Measurements from ENCODE around the gene SPEM1. TPM values are rescaled to one million over a fixed set of nuclear protein-coding genes. Genes with fewer than 3 reads are reported as not detected.

SPEM1 gene
- total and polyA plus RNA-seq, 2 donors (not counting 1 experiment from before 2014, with no cell fraction given): not detected

- 91% methylated on average over 10 of the region's 10 CpGs for WGBS (ENCODE audit: insufficient coverage)
- peaks cover 4% of the 10 kb centered on the region for H3K27me3 Mint-ChIP-seq
- CTCF ChIA-PET: no interaction called here
- Histone ChIP-seq H3K4me2 (replicated peaks; ENCODE audit: low read depth, low read length, poor library complexity, severe bottlenecking) (no peak overlapping the region), H3K4me1 (ENCODE audit: control insufficient read depth in 2 of 2, insufficient read depth in 2 of 2, low read length in 2 of 2) (no peaks in the 10 kb centered on the region), H3K36me3 (replicated peaks in 1 of 2; ENCODE audit: control extremely low read depth in 1 of 2, control insufficient read depth in 1 of 2, extremely low read depth in 1 of 2, insufficient read depth in 2 of 2, low read length in 1 of 2) (no peaks in the 10 kb centered on the region), H4K20me1 (ENCODE audit: control insufficient read depth, insufficient read depth, low read length, poor library complexity, severe bottlenecking) (no peaks in the 10 kb centered on the region), H3K4me3 (ENCODE audit: control extremely low read depth in 1 of 5, extremely low read depth in 1 of 5, insufficient read depth in 1 of 5, low read depth in 2 of 5, low read length in 4 of 5) (no peak overlapping the region), H3K9ac (ENCODE audit: low read length) (no peak overlapping the region), H3K27me3 (replicated peaks in 1 of 4; ENCODE audit: control extremely low read depth in 1 of 4, control insufficient read depth in 3 of 4, insufficient read depth in 4 of 4, low read length in 3 of 4) (peaks cover 0 to 3% (median 0%) of the 10 kb centered on the region in 4 experiments), H3K9me3 (ENCODE audit: control extremely low read depth in 1 of 3, control insufficient read depth in 2 of 3, insufficient read depth in 1 of 3, low read length in 2 of 3) (no peaks in the 10 kb centered on the region), H3K79me2 (ENCODE audit: control insufficient read depth, insufficient read depth, low read length) (no peaks in the 10 kb centered on the region), H3K27ac (ENCODE audit: low read length in 2 of 2) (no peak overlapping the region), H2AFZ (ENCODE audit: insufficient read depth, low read depth, low read length, poor library complexity, severe bottlenecking) (no peak overlapping the region)
- no peak overlapping the region for H3K4me3 Mint-ChIP-seq
- POLR2A ChIA-PET: interaction anchor here (0.7 kb wide), 1 partner anchor 14 kb away, joined by 4 read pairs; no protein-coding TSS in a partner anchor
- TF ChIP-seq CTCF (IDR thresholded peaks at IDR 0.05) (no peak), EZH2 (IDR thresholded peaks at IDR 0.05; ENCODE audit: borderline replicate concordance, insufficient read depth, low read depth, low read length, poor library complexity, severe bottlenecking) (no peak)
- intact Hi-C loops (cut with micrococcal nuclease): no loop called here
- no peak overlapping the region for H3K27ac Mint-ChIP-seq
- DNase-seq: no peak
- H3K9me3 Mint-ChIP-seq (ENCODE audit: insufficient read depth): no peaks in the 10 kb centered on the region
- H3K4me1 Mint-ChIP-seq: no peaks in the 10 kb centered on the region
- ATAC-seq (ENCODE audit: low read depth): no peak
Observed at GRCh38 chr17:7429722-7430121, 9.6 kb downstream of the SPEM1 start.

GRCh38 chr17:7431231-7431630 is 11.1 kb downstream of the SPEM1 start:
- Histone ChIP-seq H3K36me3 (replicated peaks in 1 of 2; ENCODE audit: control extremely low read depth in 1 of 2, control insufficient read depth in 1 of 2, extremely low read depth in 1 of 2, insufficient read depth in 2 of 2, low read length in 1 of 2) (no peaks in the 10 kb centered on the region), H4K20me1 (ENCODE audit: control insufficient read depth, insufficient read depth, low read length, poor library complexity, severe bottlenecking) (peaks cover 3% of the 10 kb centered on the region), H3K9me3 (ENCODE audit: control extremely low read depth in 1 of 3, control insufficient read depth in 2 of 3, insufficient read depth in 1 of 3, low read length in 2 of 3) (peaks cover 0 to 3% (median 0%) of the 10 kb centered on the region in 3 donors), H3K4me2 (replicated peaks; ENCODE audit: low read depth, low read length, poor library complexity, severe bottlenecking) (no peak overlapping the region), H3K27ac (ENCODE audit: low read length in 2 of 2) (no peak overlapping the region), H3K4me3 (ENCODE audit: control extremely low read depth in 1 of 5, extremely low read depth in 1 of 5, insufficient read depth in 1 of 5, low read depth in 2 of 5, low read length in 4 of 5) (no peak overlapping the region), H3K4me1 (ENCODE audit: control insufficient read depth in 2 of 2, insufficient read depth in 2 of 2, low read length in 2 of 2) (peaks cover 2 to 7% of the 10 kb centered on the region in 2 donors), H3K79me2 (ENCODE audit: control insufficient read depth, insufficient read depth, low read length) (peaks cover 3% of the 10 kb centered on the region), H2AFZ (ENCODE audit: insufficient read depth, low read depth, low read length, poor library complexity, severe bottlenecking) (no peak overlapping the region), H3K9ac (ENCODE audit: low read length) (no peak overlapping the region), H3K27me3 (replicated peaks in 1 of 4; ENCODE audit: control extremely low read depth in 1 of 4, control insufficient read depth in 3 of 4, insufficient read depth in 4 of 4, low read length in 3 of 4) (no peaks in the 10 kb centered on the region)
- 78% methylated on average over 1 of the region's 1 CpG for WGBS (ENCODE audit: insufficient coverage)
- H3K4me1 Mint-ChIP-seq: peaks cover 10% of the 10 kb centered on the region
- ATAC-seq (ENCODE audit: low read depth) (no peak), DNase-seq (no peak)
- H3K9me3 Mint-ChIP-seq (ENCODE audit: insufficient read depth): no peaks in the 10 kb centered on the region
- no peak overlapping the region for H3K27ac Mint-ChIP-seq
- TF ChIP-seq CTCF (IDR thresholded peaks at IDR 0.05): no peak
- TF ChIP-seq EZH2 (IDR thresholded peaks at IDR 0.05; ENCODE audit: borderline replicate concordance, insufficient read depth, low read depth, low read length, poor library complexity, severe bottlenecking): no peak
- peaks cover under 1% of the 10 kb centered on the region for H3K27me3 Mint-ChIP-seq
- ChIA-PET CTCF (no interaction called here), POLR2A (interaction anchor here (0.5 kb wide), 1 partner anchor 50 kb away, joined by 5 read pairs; the partner anchor contains the start of gene SLC35G6)
- no peak overlapping the region for H3K4me3 Mint-ChIP-seq
- intact Hi-C loops (cut with micrococcal nuclease): no loop called here

All from B cell (primary cell).